GM12878 (cell line): ENCODE data around the gene FNIP1. TPM values are rescaled to one million over a fixed set of nuclear protein-coding genes. Genes with fewer than 3 reads are reported as not detected.

Experiments used
- ATAC-seq: fragments of 200-7000 bp; cut with Tn5 transposase; 3 replicates; pipeline ENCODE4 v1.9.1; 2020; ENCODE audit warnings: mild to moderate bottlenecking, moderate library complexity
- BruUV-seq: library from RNA; stranded (reverse); fragments of 400-500 nt; replicated peaks from 2 replicates; lab custom pipeline; 2021; lab: Mats Ljungman, UMichigan
- CTCF ChIA-PET: fragments of 300-600 bp; sonication (Branson Sonifier 250); formaldehyde crosslinking; extraction: SDS; loops from one replicate; lab custom pipeline; 2021; ENCODE audit warnings: inconsistent platforms; lab: Yijun Ruan, JAX
- POLR2A ChIA-PET: fragments of 350-600 bp; formaldehyde crosslinking; extraction: SDS; loops from one replicate; lab custom pipeline; 2021; ENCODE audit warnings: inconsistent platforms; lab: Charles Lee
- RAD21 ChIA-PET: fragments of 300-600 bp; sonication (Branson Sonifier 250); formaldehyde crosslinking; loops from one replicate; lab custom pipeline; 2023; ENCODE audit warnings: antibody characterized with exemption; ENCODE audit not compliant: unreplicated experiment; lab: Charles Lee
- SMC1A ChIA-PET: fragments of 300-600 bp; sonication (Branson Sonifier 250); formaldehyde crosslinking; loops from one replicate; lab custom pipeline; 2023; ENCODE audit not compliant: unreplicated experiment, uncharacterized antibody; lab: Charles Lee
- DNase-seq: peaks from one replicate; pipeline ENCODE4 v3.0.0-alpha.2; 2011; ENCODE audit warnings: low read depth, low spot score
- FAIRE-seq: peaks from 3 replicates; lab custom pipeline; 2011; peaks lifted over from hg19 to GRCh38; lab: Jason Lieb, UNC
- H2AFZ ChIP-seq: 2 replicates; pipeline ENCODE4 v1.6.0; 2011; ENCODE audit warnings: low read depth, low read length, control low read depth; ENCODE audit not compliant: control insufficient read depth
- H3K27ac ChIP-seq: 2 replicates; pipeline ENCODE4 v1.5.1; 2011; ENCODE audit warnings: control low read depth; ENCODE audit not compliant: control insufficient read depth, insufficient read depth
- H3K27me3 ChIP-seq, 2 experiments: replicated peaks in 1 of 2; 2 replicates each; pipeline versions ENCODE4 v1.6.0 to v1.6.1; 2011; ENCODE audit warnings: low read length in 1 of 2; ENCODE audit not compliant: control insufficient read depth in 2 of 2, insufficient read depth in 2 of 2
- H3K36me3 ChIP-seq, 2 experiments: 2 replicates each; pipeline ENCODE4 v1.5.1; 2011; ENCODE audit warnings: low read length in 1 of 2; ENCODE audit not compliant: control insufficient read depth in 2 of 2, insufficient read depth in 2 of 2
- H3K4me1 ChIP-seq: 2 replicates; pipeline ENCODE4 v1.6.1; 2011; ENCODE audit warnings: mild to moderate bottlenecking, low read length, moderate library complexity, mixed read lengths; ENCODE audit not compliant: control insufficient read depth, insufficient read depth
- H3K4me2 ChIP-seq: 2 replicates; pipeline ENCODE4 v1.6.0; 2011; ENCODE audit warnings: control low read depth; ENCODE audit not compliant: control insufficient read depth, insufficient read depth
- H3K4me3 ChIP-seq: fragments of 200-600 bp; sonication (generic); 2 replicates; pipeline ENCODE4 v1.5.1; 2016
- H3K79me2 ChIP-seq: 2 replicates; pipeline ENCODE4 v1.6.0; 2011; ENCODE audit warnings: low read length; ENCODE audit not compliant: control insufficient read depth, insufficient read depth
- H3K9ac ChIP-seq: 2 replicates; pipeline ENCODE4 v1.8.0; 2011; ENCODE audit warnings: low read length, control low read depth, mixed read lengths; ENCODE audit not compliant: control insufficient read depth, insufficient read depth
- H3K9me3 ChIP-seq: replicated peaks from 3 replicates; pipeline ENCODE4 v1.5.1; 2011; ENCODE audit warnings: mild to moderate bottlenecking, low read length; ENCODE audit not compliant: control insufficient read depth, insufficient read depth
- H4K20me1 ChIP-seq: 2 replicates; pipeline ENCODE4 v1.6.0; 2011; ENCODE audit not compliant: control insufficient read depth, insufficient read depth
- BACH1 ChIP-seq: fragments of 450-650 bp; IDR thresholded peaks from 2 replicates; pipeline ENCODE4 v1.6.1; 2017; ENCODE audit warnings: mild to moderate bottlenecking, borderline replicate concordance
- CHD4 ChIP-seq: fragments of 200-600 bp; sonication (generic); IDR thresholded peaks from 2 replicates; pipeline ENCODE4 v1.6.1; 2016; ENCODE audit warnings: mild to moderate bottlenecking
- DPF2 ChIP-seq: fragments of 450-650 bp; IDR thresholded peaks from 2 replicates; pipeline ENCODE4 v1.6.1; 2017; ENCODE audit warnings: mild to moderate bottlenecking
- FOS ChIP-seq: IDR thresholded peaks from 3 replicates; pipeline ENCODE4 v1.6.1; 2011; ENCODE audit warnings: borderline replicate concordance; ENCODE audit not compliant: insufficient read length; ENCODE audit errors: extremely low read depth
- FOXM1 ChIP-seq: IDR thresholded peaks from 2 replicates; pipeline ENCODE4 v1.6.1; 2012; ENCODE audit warnings: low read depth, mild to moderate bottlenecking, inconsistent platforms, low read length, moderate library complexity
- IRF4 ChIP-seq: IDR thresholded peaks from 2 replicates; pipeline ENCODE4 v1.6.1; 2011; ENCODE audit warnings: low read depth, low read length
- IRF5 ChIP-seq: fragments of 450-650 bp; IDR thresholded peaks from 2 replicates; pipeline ENCODE4 v1.6.1; 2017; ENCODE audit warnings: borderline replicate concordance
- LARP7 ChIP-seq: fragments of 450-650 bp; IDR thresholded peaks from 2 replicates; pipeline ENCODE4 v1.6.1; 2017; ENCODE audit warnings: mild to moderate bottlenecking
- MTA2 ChIP-seq: fragments of 450-650 bp; IDR thresholded peaks from 2 replicates; pipeline ENCODE4 v1.6.1; 2016; ENCODE audit warnings: low read depth, mild to moderate bottlenecking, moderate library complexity
- NR2C2 ChIP-seq: IDR thresholded peaks from 2 replicates; pipeline ENCODE4 v1.6.1; 2011; ENCODE audit warnings: borderline replicate concordance, low read depth; ENCODE audit not compliant: control insufficient read depth, insufficient read length
- RFX5 ChIP-seq: IDR thresholded peaks from 2 replicates; pipeline ENCODE4 v1.6.1; 2011; ENCODE audit warnings: low read depth, low read length, improper control_type of control experiment
- RUNX3 ChIP-seq: IDR thresholded peaks from 2 replicates; pipeline ENCODE4 v1.6.1; 2012; ENCODE audit warnings: low read length, inconsistent platforms
- SMAD5 ChIP-seq: IDR thresholded peaks from 2 replicates; pipeline ENCODE4 v1.6.1; 2016; ENCODE audit warnings: antibody characterized with exemption, low read depth
- SRF ChIP-seq, 2 experiments: IDR thresholded peaks; 2 replicates each; pipeline ENCODE4 v1.6.1; 2011; ENCODE audit warnings: low read depth in 2 of 2, low read length in 2 of 2, mild to moderate bottlenecking in 1 of 2, moderate library complexity in 1 of 2
- STAT1 ChIP-seq: fragments of 450-650 bp; conservative IDR thresholded peaks from 2 replicates; pipeline ENCODE4 v1.6.1; 2014; ENCODE audit warnings: antibody characterized with exemption, mild to moderate bottlenecking
- SUPT20H ChIP-seq: IDR thresholded peaks from 2 replicates; pipeline ENCODE4 v1.6.1; 2011; ENCODE audit warnings: low read depth, mild to moderate bottlenecking, low read length, moderate library complexity, borderline replicate concordance; ENCODE audit not compliant: control insufficient read depth
- TARDBP ChIP-seq: IDR thresholded peaks from 2 replicates; pipeline ENCODE4 v1.6.1; 2016; ENCODE audit warnings: borderline replicate concordance
- TBL1XR1 ChIP-seq: IDR thresholded peaks from 2 replicates; pipeline ENCODE4 v1.6.1; 2012; ENCODE audit warnings: low read depth, low read length, improper control_type of control experiment
- YBX1 ChIP-seq: fragments of 450-650 bp; IDR thresholded peaks from 2 replicates; pipeline ENCODE4 v1.6.1; 2016; ENCODE audit warnings: antibody characterized with exemption
- ZNF274 ChIP-seq: IDR thresholded peaks from one replicate; pipeline ENCODE4 v1.8.0; 2011; ENCODE audit not compliant: insufficient read length, insufficient read depth
- ZZZ3 ChIP-seq: IDR thresholded peaks from 2 replicates; pipeline ENCODE4 v1.6.1; 2011; ENCODE audit warnings: low read depth; ENCODE audit not compliant: control insufficient read depth, insufficient read length
- WGBS: methylation state at CpG from one replicate; pipeline ENCODE4 v1.1.6; 2016; ENCODE audit warnings: low lambda C conversion rate; ENCODE audit not compliant: insufficient replicate concordance, insufficient coverage; ENCODE audit errors: missing lambda C conversion rate; 5-methylcytosine and 5-hydroxymethylcytosine counted together
- in situ Hi-C: fragments of 300-500 bp; cut with MboI; formaldehyde crosslinking; loops from 9 replicates; pipeline ENCODE4 v1.14.3; 2018; ENCODE audit warnings: mixed read lengths
- intact Hi-C: fragments of 100-400 bp; cut with micrococcal nuclease; formaldehyde crosslinking; loops from one replicate; pipeline ENCODE4 v1.14.2; 2022; ENCODE audit not compliant: unreplicated experiment
- polyA plus RNA-seq, 11 experiments: library from polyadenylated mRNA; depleted of rRNA in 4 of 11; unstranded in 6 of 11; stranded (reverse) in 5 of 11; fragments of >200 nt; fragmentation: Nextera tagmentation in 4 of 11; fragmentation: Illumina TruSeq in 1 of 11; extraction: Ambion mirVana in 4 of 11; extraction: Trizol in 1 of 11; gene quantifications; 1 replicate in 1 of 11; 2 replicates in 10 of 11; pipeline versions ENCODE4 v1.2.1 to v1.2.3, GENCODE V29; 2011 to 2016; ENCODE audit warnings: inconsistent platforms in 2 of 11, missing spikeins in 2 of 11, low read depth in 1 of 11
- total RNA-seq, 4 experiments: library from RNA; depleted of rRNA in 3 of 4; stranded (reverse); fragments of >200 nt in 3 of 4; fragmentation: Illumina TruSeq in 1 of 4; extraction: Trizol in 1 of 4; gene quantifications; 2 replicates each; pipeline versions ENCODE4 v1.2.1 to v1.2.3, GENCODE V29; 2013 to 2021
- TF ChIP-seq, protein P1 (sequence below): fragments of 450-650 bp; conservative IDR thresholded peaks from 2 replicates; pipeline ENCODE4 v1.6.1; 2017; ENCODE audit warnings: mild to moderate bottlenecking, moderate library complexity
- TF ChIP-seq, protein P2 (sequence below): IDR thresholded peaks from 2 replicates; pipeline ENCODE4 v1.6.1; 2012; ENCODE audit warnings: low read length, inconsistent platforms

Gene FNIP1
- total and polyA plus RNA-seq, 10 of the 15 experiments (the other 5 are each of a cell fraction or from before 2014, with no cell fraction given): 4.3 to 18.0 (median 14.0) TPM

GRCh38 chr5:131740477-131740876, 56.3 kb downstream of the FNIP1 start (continued):
- TF ChIP-seq, protein P1, sequence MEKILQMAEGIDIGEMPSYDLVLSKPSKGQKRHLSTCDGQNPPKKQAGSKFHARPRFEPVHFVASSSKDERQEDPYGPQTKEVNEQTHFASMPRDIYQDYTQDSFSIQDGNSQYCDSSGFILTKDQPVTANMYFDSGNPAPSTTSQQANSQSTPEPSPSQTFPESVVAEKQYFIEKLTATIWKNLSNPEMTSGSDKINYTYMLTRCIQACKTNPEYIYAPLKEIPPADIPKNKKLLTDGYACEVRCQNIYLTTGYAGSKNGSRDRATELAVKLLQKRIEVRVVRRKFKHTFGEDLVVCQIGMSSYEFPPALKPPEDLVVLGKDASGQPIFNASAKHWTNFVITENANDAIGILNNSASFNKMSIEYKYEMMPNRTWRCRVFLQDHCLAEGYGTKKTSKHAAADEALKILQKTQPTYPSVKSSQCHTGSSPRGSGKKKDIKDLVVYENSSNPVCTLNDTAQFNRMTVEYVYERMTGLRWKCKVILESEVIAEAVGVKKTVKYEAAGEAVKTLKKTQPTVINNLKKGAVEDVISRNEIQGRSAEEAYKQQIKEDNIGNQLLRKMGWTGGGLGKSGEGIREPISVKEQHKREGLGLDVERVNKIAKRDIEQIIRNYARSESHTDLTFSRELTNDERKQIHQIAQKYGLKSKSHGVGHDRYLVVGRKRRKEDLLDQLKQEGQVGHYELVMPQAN: no peak
- TF ChIP-seq BACH1 (no peak), TBL1XR1 (no peak), YBX1 (no peak), IRF5 (no peak)
- TF ChIP-seq, all 136 proteins: peak for 0

DNA sequence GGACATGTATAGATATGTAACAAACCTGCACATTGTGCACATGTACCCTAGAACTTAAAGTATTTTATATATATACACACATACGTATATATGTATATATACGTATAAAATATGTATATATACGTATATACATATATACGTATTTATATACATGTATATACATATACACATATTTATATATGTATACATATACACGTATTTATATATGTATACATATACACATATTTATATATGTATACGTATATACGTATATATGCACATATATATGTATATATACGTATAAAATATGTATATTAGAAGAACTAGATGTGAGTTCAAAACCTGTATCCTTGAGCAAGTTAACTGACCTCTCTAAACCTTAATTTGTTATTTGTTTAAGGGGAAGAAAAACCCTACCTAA, 61.4 kb downstream of the FNIP1 start:
- POLR2A ChIA-PET: no interaction called here
- no peak overlapping the region for H3K9ac ChIP-seq
- H3K36me3 ChIP-seq: peaks cover 0 to 1% of the 10 kb centered on the region in 2 experiments; a peak in 1 of 4 replicates
- no peaks in the 10 kb centered on the region for H3K4me1 ChIP-seq
- in situ Hi-C loops (no loop called here), intact Hi-C loops (no loop called here)
- no peaks in the 10 kb centered on the region for H3K27me3 ChIP-seq
- BruUV-seq: no TSS peak
- ATAC-seq (no peak), DNase-seq (no peak), FAIRE-seq (no peak)
- H3K79me2 ChIP-seq: no peaks in the 10 kb centered on the region
- no peak overlapping the region for H3K4me3 ChIP-seq
- CTCF ChIA-PET: no interaction called here
- RAD21 ChIA-PET: no interaction called here
- no peaks in the 10 kb centered on the region for H4K20me1 ChIP-seq
- SMC1A ChIA-PET: no interaction called here
- H3K27ac ChIP-seq: no peak overlapping the region
- H3K4me2 ChIP-seq: no peak overlapping the region
- WGBS: 93% methylated on average over 8 of the region's 8 CpGs
- H2AFZ ChIP-seq: no peak overlapping the region
- H3K9me3 ChIP-seq: no peaks in the 10 kb centered on the region
- TF ChIP-seq SUPT20H: no peak
- TF ChIP-seq DPF2: no peak
- TF ChIP-seq NR2C2: no peak
- TF ChIP-seq FOXM1: no peak
- no peak for TF ChIP-seq MTA2
- TF ChIP-seq LARP7: no peak
- TF ChIP-seq STAT1: no peak
- TF ChIP-seq RFX5: no peak
- no peak for TF ChIP-seq ZZZ3
- no peak for TF ChIP-seq CHD4
- TF ChIP-seq, protein P2, sequence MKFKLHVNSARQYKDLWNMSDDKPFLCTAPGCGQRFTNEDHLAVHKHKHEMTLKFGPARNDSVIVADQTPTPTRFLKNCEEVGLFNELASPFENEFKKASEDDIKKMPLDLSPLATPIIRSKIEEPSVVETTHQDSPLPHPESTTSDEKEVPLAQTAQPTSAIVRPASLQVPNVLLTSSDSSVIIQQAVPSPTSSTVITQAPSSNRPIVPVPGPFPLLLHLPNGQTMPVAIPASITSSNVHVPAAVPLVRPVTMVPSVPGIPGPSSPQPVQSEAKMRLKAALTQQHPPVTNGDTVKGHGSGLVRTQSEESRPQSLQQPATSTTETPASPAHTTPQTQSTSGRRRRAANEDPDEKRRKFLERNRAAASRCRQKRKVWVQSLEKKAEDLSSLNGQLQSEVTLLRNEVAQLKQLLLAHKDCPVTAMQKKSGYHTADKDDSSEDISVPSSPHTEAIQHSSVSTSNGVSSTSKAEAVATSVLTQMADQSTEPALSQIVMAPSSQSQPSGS: no peak
- TF ChIP-seq ZNF274: no peak
- no peak for TF ChIP-seq SRF (IDR thresholded peaks at IDR 0.05; ENCODE audit: low read depth in 2 of 2, low read length in 2 of 2)
- no peak for TF ChIP-seq SMAD5
- TF ChIP-seq TARDBP: no peak
- no peak for TF ChIP-seq IRF4
- no peak for TF ChIP-seq FOS
- TF ChIP-seq RUNX3: no peak
